Caco-2 (cell line): ENCODE data around the gene NOS3. TPM values are rescaled to one million over a fixed set of nuclear protein-coding genes. Genes with fewer than 3 reads are reported as not detected.

Experiments used
- BruUV-seq: library from RNA; stranded (reverse); fragments of 400-500 nt; replicated peaks from 2 replicates; lab custom pipeline; 2021; lab: Mats Ljungman, UMichigan
- CTCF ChIA-PET: fragments of 300-600 bp; sonication (Branson Sonifier 250); formaldehyde crosslinking; loops from one replicate; lab custom pipeline; 2022; ENCODE audit warnings: antibody characterized with exemption; lab: Charles Lee
- POLR2A ChIA-PET: fragments of 300-600 bp; sonication (Branson Sonifier 250); formaldehyde crosslinking; loops from one replicate; lab custom pipeline; 2022; ENCODE audit warnings: antibody characterized with exemption; lab: Charles Lee
- DNase-seq, 2 experiments: peaks; one replicate each; pipeline versions ENCODE4 v3.0.0 to v3.0.0-alpha.2; 2020 to 2022
- H3K27me3 ChIP-seq: replicated peaks from 2 replicates; pipeline ENCODE4 v1.6.0; 2011; ENCODE audit warnings: low read length; ENCODE audit not compliant: control insufficient read depth, insufficient read depth
- H3K36me3 ChIP-seq: 2 replicates; pipeline ENCODE4 v1.5.1; 2011; ENCODE audit warnings: low read length; ENCODE audit not compliant: control insufficient read depth, insufficient read depth
- H3K4me1 ChIP-seq: fragments of 250-450 bp; sonication (Bioruptor Pico); 2 replicates; pipeline ENCODE4 v1.5.1; 2020; ENCODE audit warnings: mild to moderate bottlenecking
- H3K4me3 ChIP-seq: 2 replicates; pipeline ENCODE4 v1.5.1; 2011; ENCODE audit warnings: low read depth, mild to moderate bottlenecking, control low read depth, low read length
- H3K9me3 ChIP-seq: fragments of 250-450 bp; sonication (Bioruptor Pico); 2 replicates; pipeline ENCODE4 v1.5.1; 2020; ENCODE audit warnings: mild to moderate bottlenecking, moderate library complexity
- H3K27ac Mint-ChIP-seq: one replicate; pipeline ENCODE4 v1.8.0; 2022; ENCODE audit warnings: mixed read lengths; ENCODE audit not compliant: unreplicated experiment
- H3K27me3 Mint-ChIP-seq: one replicate; pipeline ENCODE4 v1.8.0; 2022; ENCODE audit warnings: mixed read lengths; ENCODE audit not compliant: insufficient read depth, unreplicated experiment
- H3K36me3 Mint-ChIP-seq: one replicate; pipeline ENCODE4 v1.8.0; 2022; ENCODE audit warnings: mild to moderate bottlenecking, mixed read lengths; ENCODE audit not compliant: insufficient read depth, unreplicated experiment
- H3K4me1 Mint-ChIP-seq: one replicate; pipeline ENCODE4 v1.8.0; 2022; ENCODE audit warnings: low read depth, mixed read lengths; ENCODE audit not compliant: unreplicated experiment
- H3K4me3 Mint-ChIP-seq: one replicate; pipeline ENCODE4 v1.8.0; 2022; ENCODE audit warnings: mild to moderate bottlenecking, moderate library complexity, mixed read lengths; ENCODE audit not compliant: unreplicated experiment
- H3K9me3 Mint-ChIP-seq: one replicate; pipeline ENCODE4 v1.8.0; 2022; ENCODE audit warnings: mixed read lengths; ENCODE audit not compliant: unreplicated experiment
- CTCF ChIP-seq, 2 experiments: fragments of 200-600 bp in 1 of 2; IDR thresholded peaks; 1 replicate in 1 of 2; 2 replicates in 1 of 2; pipeline versions ENCODE4 v1.5.1 to v1.8.0; 2011 to 2022; ENCODE audit warnings: antibody characterized with exemption in 1 of 2, control low read depth in 1 of 2, inconsistent platforms in 1 of 2, low read depth in 1 of 2, low read length in 1 of 2, mild to moderate bottlenecking in 1 of 2, moderate library complexity in 1 of 2; ENCODE audit not compliant: insufficient read depth in 1 of 2, severe bottlenecking in 1 of 2, unreplicated experiment in 1 of 2
- intact Hi-C: fragments of 100-400 bp; cut with micrococcal nuclease; formaldehyde crosslinking; loops from one replicate; pipeline ENCODE4 v1.10.0; 2022; ENCODE audit not compliant: unreplicated experiment
- total RNA-seq: library from RNA; stranded (reverse); gene quantifications from 2 replicates; pipeline ENCODE4 v1.2.3, GENCODE V29; 2022

NOS3 gene
- total RNA-seq, 1 experiment from 2014 or later = 1.1 TPM

GRCh38 chr7:151046603-151047573 is 56.1 kb downstream of the NOS3 start:
- no peaks in the 10 kb centered on the region for H3K36me3 ChIP-seq
- Mint-ChIP-seq H3K4me1 (no peaks in the 10 kb centered on the region), H3K4me3 (no peak overlapping the region), H3K9me3 (no peaks in the 10 kb centered on the region), H3K27me3 (peaks cover 4% of the 10 kb centered on the region), H3K27ac (no peak overlapping the region), H3K36me3 (no peaks in the 10 kb centered on the region)
- intact Hi-C loops = no loop called here
- no peak overlapping the region for H3K4me3 ChIP-seq
- BruUV-seq = no TSS peak
- no peaks in the 10 kb centered on the region for H3K4me1 ChIP-seq
- no peak for DNase-seq
- no peak for TF ChIP-seq CTCF (IDR thresholded peaks at IDR 0.05; ENCODE audit: insufficient read depth in 1 of 2, low read depth in 1 of 2, low read length in 1 of 2, severe bottlenecking in 1 of 2, unreplicated experiment in 1 of 2)
- ChIA-PET CTCF (interaction anchor here (0.6 kb wide), 1 partner anchor 22 kb away, joined by 6 read pairs; the partner anchor contains the start of gene ATG9B), POLR2A (interaction anchor here (1.0 kb wide), 1 partner anchor 19 kb away, joined by 3 read pairs; the partner anchor contains the start of gene ABCB8)
- H3K27me3 ChIP-seq = no peaks in the 10 kb centered on the region; the same call in 1 of the 2 replicates
- H3K9me3 ChIP-seq = no peaks in the 10 kb centered on the region

GRCh38 chr7:151047976-151048815 is 57.4 kb downstream of the NOS3 start, which contains the start of gene ASIC3:
ASIC3 (plus strand) TSS chr7:151048531; CDS start chr7:151048886, 355 bp downstream.
- peaks cover 4% of the 10 kb centered on the region for H3K27me3 Mint-ChIP-seq

More at GRCh38 chr7:151047976-151048815, 57.4 kb downstream of the NOS3 start, which contains the start of gene ASIC3:
- Mint-ChIP-seq H3K36me3 (no peaks in the 10 kb centered on the region), H3K4me3 (no peak within 1 kb of the TSS), H3K27ac (no peak within 1 kb of the TSS), H3K9me3 (no peaks in the 10 kb centered on the region), H3K4me1 (no peaks in the 10 kb centered on the region)
- no peaks in the 10 kb centered on the region for H3K27me3 ChIP-seq
- H3K4me1 ChIP-seq = no peaks in the 10 kb centered on the region
- H3K4me3 ChIP-seq = no peak within 1 kb of the TSS
- no TSS peak for BruUV-seq
- ChIA-PET POLR2A (interaction anchor here (0.6 kb wide), 1 partner anchor 1835 kb away, joined by 4 read pairs; no protein-coding TSS in a partner anchor), CTCF (interaction anchor here (1.0 kb wide), 1 partner anchor 20 kb away, joined by 3 read pairs; the partner anchor contains the start of gene ABCB8)
- no peaks in the 10 kb centered on the region for H3K36me3 ChIP-seq
- H3K9me3 ChIP-seq = no peaks in the 10 kb centered on the region
- intact Hi-C loops = no loop called here
- TF ChIP-seq CTCF (IDR thresholded peaks at IDR 0.05; ENCODE audit: insufficient read depth in 1 of 2, low read depth in 1 of 2, low read length in 1 of 2, severe bottlenecking in 1 of 2, unreplicated experiment in 1 of 2) = no peak
- no peak for DNase-seq
